Measurements from ENCODE around the gene TAS2R30.

TAS2R30 gene

DNA sequence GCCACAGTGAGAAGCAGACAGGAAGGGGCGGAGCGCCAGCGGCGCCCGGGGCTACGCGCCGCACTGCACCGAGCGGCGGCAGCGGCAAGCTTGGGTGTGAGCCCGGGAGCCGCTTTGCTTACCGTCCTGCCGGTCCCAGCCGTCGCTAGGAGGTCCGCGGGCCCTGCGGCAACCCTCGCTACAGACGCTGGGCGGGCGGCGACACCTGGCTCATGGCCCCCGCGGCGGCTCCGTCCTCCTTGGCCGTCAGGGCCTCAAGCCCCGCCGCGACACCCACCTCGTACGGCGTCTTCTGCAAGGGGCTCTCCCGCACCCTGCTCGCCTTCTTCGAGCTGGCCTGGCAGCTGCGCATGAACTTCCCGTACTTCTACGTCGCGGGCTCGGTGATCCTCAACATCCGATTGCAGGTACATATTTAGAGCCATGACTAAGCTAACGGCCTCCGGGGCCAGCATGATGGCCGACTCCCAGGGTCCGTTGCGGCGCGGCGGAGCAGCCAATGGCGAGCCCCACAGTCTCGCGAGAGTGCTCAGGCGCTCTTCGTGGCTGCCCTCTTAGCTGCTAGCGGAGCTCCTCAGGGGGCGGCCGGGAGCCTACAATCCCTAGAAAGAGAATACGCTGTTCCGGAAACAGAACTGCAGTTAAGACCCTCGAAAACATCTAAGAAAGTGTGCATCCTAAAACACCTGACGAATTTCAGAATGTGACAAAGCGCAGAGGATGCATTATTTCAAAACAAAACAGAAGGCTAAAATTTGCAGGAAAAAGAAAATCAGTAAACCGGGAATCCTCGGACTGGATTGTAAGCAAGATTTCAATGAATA, 36.9 kb upstream of the TAS2R30 start, which contains the start of gene SMIM10L1:
SMIM10L1 (plus strand) TSS at position 50 of the 824 bp plus-strand sequence; CDS start at position 213, 163 bp downstream.
- peak; percentile 88 for DNase-seq (ENCODE audit: low spot score)
- TF ChIP-seq, protein P1, sequence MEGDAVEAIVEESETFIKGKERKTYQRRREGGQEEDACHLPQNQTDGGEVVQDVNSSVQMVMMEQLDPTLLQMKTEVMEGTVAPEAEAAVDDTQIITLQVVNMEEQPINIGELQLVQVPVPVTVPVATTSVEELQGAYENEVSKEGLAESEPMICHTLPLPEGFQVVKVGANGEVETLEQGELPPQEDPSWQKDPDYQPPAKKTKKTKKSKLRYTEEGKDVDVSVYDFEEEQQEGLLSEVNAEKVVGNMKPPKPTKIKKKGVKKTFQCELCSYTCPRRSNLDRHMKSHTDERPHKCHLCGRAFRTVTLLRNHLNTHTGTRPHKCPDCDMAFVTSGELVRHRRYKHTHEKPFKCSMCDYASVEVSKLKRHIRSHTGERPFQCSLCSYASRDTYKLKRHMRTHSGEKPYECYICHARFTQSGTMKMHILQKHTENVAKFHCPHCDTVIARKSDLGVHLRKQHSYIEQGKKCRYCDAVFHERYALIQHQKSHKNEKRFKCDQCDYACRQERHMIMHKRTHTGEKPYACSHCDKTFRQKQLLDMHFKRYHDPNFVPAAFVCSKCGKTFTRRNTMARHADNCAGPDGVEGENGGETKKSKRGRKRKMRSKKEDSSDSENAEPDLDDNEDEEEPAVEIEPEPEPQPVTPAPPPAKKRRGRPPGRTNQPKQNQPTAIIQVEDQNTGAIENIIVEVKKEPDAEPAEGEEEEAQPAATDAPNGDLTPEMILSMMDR (IDR thresholded peaks at IDR 0.05; ENCODE audit: borderline replicate concordance, control extremely low read depth, extremely low read depth, insufficient read depth, missing control alignments) = no peak
- in situ Hi-C loops (cut with MboI; ENCODE audit: low sequenced_read_pairs, unreplicated experiment) = no loop called here

DNA sequence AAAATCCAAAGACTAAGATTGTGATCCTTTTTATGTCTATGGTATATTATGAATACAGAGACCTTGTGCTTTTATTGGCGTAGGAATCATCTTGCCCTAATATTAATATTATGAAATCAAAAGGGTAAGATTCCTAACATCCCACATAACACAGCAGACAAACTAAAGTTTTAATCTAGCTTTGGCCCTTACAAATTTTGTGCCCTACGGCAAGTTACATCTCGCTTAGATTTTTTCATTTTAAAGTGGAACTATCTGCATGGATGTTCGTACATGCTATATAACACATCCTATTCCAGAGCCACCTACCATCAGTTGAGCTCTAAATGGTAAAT, 36.3 kb upstream of the TAS2R30 start:
- in situ Hi-C loops (cut with MboI; ENCODE audit: low sequenced_read_pairs, unreplicated experiment) = no loop called here

GRCh38 chr12:11166300-11166699, 31.9 kb upstream of the TAS2R30 start:
- TF ChIP-seq, protein P1 (IDR thresholded peaks at IDR 0.05; ENCODE audit: borderline replicate concordance, control extremely low read depth, extremely low read depth, insufficient read depth, missing control alignments) = no peak
- in situ Hi-C loops (cut with MboI; ENCODE audit: low sequenced_read_pairs, unreplicated experiment) = no loop called here
- DNase-seq (ENCODE audit: low spot score) = no peak

More for the DNA sequence above, 36.3 kb upstream of the TAS2R30 start:
- TF ChIP-seq, protein P1 (IDR thresholded peaks at IDR 0.05; ENCODE audit: borderline replicate concordance, control extremely low read depth, extremely low read depth, insufficient read depth, missing control alignments) = no peak
- DNase-seq (ENCODE audit: low spot score) = no peak

DNA sequence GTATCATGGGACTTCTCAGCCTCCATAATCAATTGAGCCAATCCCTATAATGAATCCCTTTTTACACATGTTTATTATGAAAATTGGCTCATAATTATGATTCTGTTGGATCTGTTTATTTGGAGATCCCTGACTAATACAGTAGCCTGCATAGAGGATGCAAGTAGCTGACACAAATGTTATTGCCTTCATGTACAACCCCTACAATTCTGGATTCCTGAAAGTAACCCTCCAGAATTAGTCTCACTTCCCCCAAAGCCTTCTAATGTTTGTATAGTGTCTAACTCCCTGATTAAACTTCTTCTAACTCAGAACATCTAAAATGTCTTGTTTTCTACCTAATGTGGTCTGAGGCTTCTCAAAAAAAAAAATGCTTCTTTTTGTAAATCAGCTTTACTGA, 29.9 kb upstream of the TAS2R30 start:
- in situ Hi-C loops (cut with MboI; ENCODE audit: low sequenced_read_pairs, unreplicated experiment) = no loop called here
- DNase-seq (ENCODE audit: low spot score) = no peak
- TF ChIP-seq, protein P1 (IDR thresholded peaks at IDR 0.05; ENCODE audit: borderline replicate concordance, control extremely low read depth, extremely low read depth, insufficient read depth, missing control alignments) = no peak

DNA sequence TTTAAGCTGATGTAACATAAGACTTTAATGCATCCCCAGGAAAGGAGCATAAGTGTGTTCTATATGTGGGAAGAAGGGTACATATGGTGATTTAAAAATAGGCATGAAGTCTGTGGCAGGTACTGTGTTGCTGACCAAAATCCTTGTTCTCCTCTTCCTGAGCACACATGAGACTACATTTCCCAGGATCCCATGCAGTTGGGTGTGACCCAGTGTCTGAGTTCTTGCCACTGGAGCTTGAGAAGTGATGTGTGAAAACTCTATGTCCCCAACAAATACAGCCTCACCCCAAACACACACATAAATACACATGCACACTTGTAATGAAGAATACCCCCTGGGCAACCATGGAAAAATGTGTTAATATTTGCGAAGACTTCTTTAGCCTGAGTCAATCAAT, 28.1 kb upstream of the TAS2R30 start:
- in situ Hi-C loops (cut with MboI; ENCODE audit: low sequenced_read_pairs, unreplicated experiment) = no loop called here
- no peak for DNase-seq (ENCODE audit: low spot score)
- TF ChIP-seq, protein P1 (IDR thresholded peaks at IDR 0.05; ENCODE audit: borderline replicate concordance, control extremely low read depth, extremely low read depth, insufficient read depth, missing control alignments) = no peak

- in situ Hi-C loops (cut with MboI; ENCODE audit: low sequenced_read_pairs, unreplicated experiment) = no loop called here
- DNase-seq (ENCODE audit: low spot score) = no peak
- TF ChIP-seq, protein P1 (IDR thresholded peaks at IDR 0.05; ENCODE audit: borderline replicate concordance, control extremely low read depth, extremely low read depth, insufficient read depth, missing control alignments) = no peak
Measured at GRCh38 chr12:11158885-11159444, 24.5 kb upstream of the TAS2R30 start.

Data from GM13976 (cell line).